ENCODE data around the gene DOK5.
"Not testable (repeated sequence)": the region's sequence is repeated elsewhere in the genome, so short reads cannot be mapped to it uniquely, and the experiment has no call there.

DOK5 gene

GRCh38 chr20:54475334-54476168, at the start of gene DOK5:
Gene DOK5, plus strand, starts transcription at chr20:54475593. Its CDS starts 354 bp downstream, at chr20:54475947.
- DNase-seq (ENCODE audit: low read depth in 2 of 2) = no peak

- DNase-seq (ENCODE audit: low read depth in 2 of 2) = no peak
These were observed 46.0 kb upstream of the DOK5 start for GRCh38 chr20:54429364-54429763.

GRCh38 chr20:54431156-54431944, 44.0 kb upstream of the DOK5 start:
- no peak for DNase-seq (ENCODE audit: low read depth in 2 of 2)

GRCh38 chr20:54432966-54433365, 42.4 kb upstream of the DOK5 start:
- DNase-seq (ENCODE audit: low read depth in 2 of 2) = no peak

- DNase-seq (ENCODE audit: low read depth in 2 of 2) = no peak
These were observed 41.8 kb upstream of the DOK5 start for GRCh38 chr20:54433636-54434035.

GRCh38 chr20:54434196-54434595, 41.2 kb upstream of the DOK5 start:
- no peak for DNase-seq (ENCODE audit: low read depth in 2 of 2)

- no peak for DNase-seq (ENCODE audit: low read depth in 2 of 2)
These were observed 40.4 kb upstream of the DOK5 start for GRCh38 chr20:54435015-54435414.

GRCh38 chr20:54436410-54436809, 39.0 kb upstream of the DOK5 start:
- DNase-seq (ENCODE audit: low read depth in 2 of 2) = not testable (repeated sequence)

- DNase-seq (ENCODE audit: low read depth in 2 of 2) = no peak
These were observed 37.2 kb upstream of the DOK5 start for GRCh38 chr20:54438166-54438565.

- DNase-seq (ENCODE audit: low read depth in 2 of 2) = no peak
These were observed 25.2 kb upstream of the DOK5 start for GRCh38 chr20:54450207-54450606.

- no peak for DNase-seq (ENCODE audit: low read depth in 2 of 2)
These were observed 24.2 kb upstream of the DOK5 start for GRCh38 chr20:54451171-54451570.

GRCh38 chr20:54452277-54452676, 23.1 kb upstream of the DOK5 start:
- DNase-seq (ENCODE audit: low read depth in 2 of 2) = no peak

GRCh38 chr20:54454982-54455381, 20.4 kb upstream of the DOK5 start:
- no peak for DNase-seq (ENCODE audit: low read depth in 2 of 2)

GRCh38 chr20:54456423-54456822, 19.0 kb upstream of the DOK5 start:
- DNase-seq (ENCODE audit: low read depth in 2 of 2) = no peak

GRCh38 chr20:54456961-54457360, 18.4 kb upstream of the DOK5 start:
- DNase-seq (ENCODE audit: low read depth in 2 of 2) = no peak

- no peak for DNase-seq (ENCODE audit: low read depth in 2 of 2)
These were observed 17.2 kb upstream of the DOK5 start for GRCh38 chr20:54458219-54458618.

GRCh38 chr20:54459279-54459678, 16.1 kb upstream of the DOK5 start:
- no peak for DNase-seq (ENCODE audit: low read depth in 2 of 2)

GRCh38 chr20:54464003-54464402, 11.4 kb upstream of the DOK5 start:
- DNase-seq (ENCODE audit: low read depth in 2 of 2) = no peak

GRCh38 chr20:54466127-54466526, 9.3 kb upstream of the DOK5 start:
- DNase-seq (ENCODE audit: low read depth in 2 of 2) = no peak

GRCh38 chr20:54467622-54468021, 7.8 kb upstream of the DOK5 start:
- no peak for DNase-seq (ENCODE audit: low read depth in 2 of 2)

GRCh38 chr20:54468082-54468481, 7.3 kb upstream of the DOK5 start:
- no peak for DNase-seq (ENCODE audit: low read depth in 2 of 2)

GRCh38 chr20:54469293-54469692, 6.1 kb upstream of the DOK5 start:
- no peak for DNase-seq (ENCODE audit: low read depth in 2 of 2)

- DNase-seq (ENCODE audit: low read depth in 2 of 2) = no peak
These were observed 5.4 kb upstream of the DOK5 start for GRCh38 chr20:54469952-54470351.

All from stimulated activated CD8-positive, alpha-beta memory T cell treated with anti-CD3 and anti-CD28 coated beads, Interleukin-15, amount 100 ng/mL, for 48 hours (primary cell).